Left cardiac atrium (tissue), 4 donors: Measurements from ENCODE around the gene NEDD4L. TPM values are rescaled to one million over a fixed set of nuclear protein-coding genes. Genes with fewer than 3 reads are reported as not detected.
A peak's percentile ranks its signal among the peaks of the same experiment; 100 is the strongest.
"Not testable (repeated sequence)": the region's sequence is repeated elsewhere in the genome, so short reads cannot be mapped to it uniquely, and the experiment has no call there.

Experiments
- ATAC-seq, 2 donors: fragments of 200-7000 bp; cut with Tn5 transposase; one replicate each; pipeline ENCODE4 v1.9.1; 2020; ENCODE audit warnings: mild to moderate bottlenecking in 2 of 2, moderate library complexity in 2 of 2
- DNase-seq: peaks from one replicate; pipeline ENCODE4 v3.0.0-alpha.2; 2020
- intact Hi-C, 2 donors: fragments of 100-400 bp; cut with DNase I; formaldehyde crosslinking; loops; one replicate each; pipeline versions ENCODE4 v1.14.1 to v1.15.1; 2022 to 2023
- total RNA-seq, 2 donors: library from RNA; stranded (reverse); fragmentation: NEBNext Ultra II Directional; extraction: Animal tissue kit (Norgen Biotek cat#: 25700); gene quantifications; one replicate each; pipeline ENCODE4 v1.2.1, GENCODE V29; 2021
- donor health status: DM: no; HTN: yes; CAD: no.
- donor health status: DM: no; HTN: yes; CAD: no; lungs with severe emphysema.
- donor health status: DM: yes; HTN: yes; CAD: no.
- donor health status: Dilated cardiomyopathy.

NEDD4L gene
- total RNA-seq, 2 donors from 2014 or later: 64.9 to 98.2 TPM

- no peak for ATAC-seq
- no peak for DNase-seq
- intact Hi-C loops: loop anchor here in 1 of 2 donors (5.0 to 10.0 kb wide), 2 partner anchors 134 to 277 kb away; no protein-coding TSS in a partner anchor
Observed at GRCh38 chr18:58048081-58048642, 4.1 kb downstream of the NEDD4L start.

GRCh38 chr18:58049000-58049688 lies 5.1 kb downstream of the NEDD4L start:
- no peak for DNase-seq
- intact Hi-C loops: loop anchor here in 1 of 2 donors (5.0 to 10.0 kb wide), 2 partner anchors 133 to 276 kb away; no protein-coding TSS in a partner anchor

GRCh38 chr18:58050963-58051362 lies 6.9 kb downstream of the NEDD4L start:
- ATAC-seq, DNase-seq, intact Hi-C loops: not testable (repeated sequence)

More at GRCh38 chr18:58049000-58049688, 5.1 kb downstream of the NEDD4L start:
- no peak for ATAC-seq

GRCh38 chr18:58051765-58052460 lies 7.9 kb downstream of the NEDD4L start:
- DNase-seq: no peak
- ATAC-seq: peak in 1 of 2 donors; percentile 53
- intact Hi-C loops: no loop called here

- intact Hi-C loops: no loop called here
- no peak for ATAC-seq
Observed at GRCh38 chr18:58052960-58053359, 8.9 kb downstream of the NEDD4L start.

GRCh38 chr18:58054041-58054781 lies 10.2 kb downstream of the NEDD4L start:
- intact Hi-C loops: no loop called here
- ATAC-seq: no peak
- no peak for DNase-seq

More at GRCh38 chr18:58052960-58053359, 8.9 kb downstream of the NEDD4L start:
- no peak for DNase-seq

- DNase-seq: no peak
- intact Hi-C loops: no loop called here
- no peak for ATAC-seq
Observed at GRCh38 chr18:58055890-58056558, 12.0 kb downstream of the NEDD4L start.

- DNase-seq (no peak), ATAC-seq (no peak)
- intact Hi-C loops: no loop called here
Observed at GRCh38 chr18:58056852-58057251, 12.8 kb downstream of the NEDD4L start.

- DNase-seq (no peak), ATAC-seq (no peak)
- intact Hi-C loops: no loop called here
Observed at GRCh38 chr18:58057291-58057965, 13.4 kb downstream of the NEDD4L start.

- no peak for ATAC-seq
- intact Hi-C loops: no loop called here
Observed at GRCh38 chr18:58058720-58059119, 14.7 kb downstream of the NEDD4L start.

GRCh38 chr18:58060254-58060653 lies 16.2 kb downstream of the NEDD4L start:
- no peak for ATAC-seq
- intact Hi-C loops: no loop called here
- DNase-seq: no peak

More at GRCh38 chr18:58058720-58059119, 14.7 kb downstream of the NEDD4L start:
- DNase-seq: no peak

- intact Hi-C loops: no loop called here
- DNase-seq (no peak), ATAC-seq (no peak)
Observed at GRCh38 chr18:58061349-58061748, 17.3 kb downstream of the NEDD4L start.

- intact Hi-C loops: no loop called here
- DNase-seq (no peak), ATAC-seq (no peak)
Observed at GRCh38 chr18:58064406-58064998, 20.5 kb downstream of the NEDD4L start.

- ATAC-seq (no peak), DNase-seq (no peak)
- intact Hi-C loops: no loop called here
Observed at GRCh38 chr18:58065956-58066355, 21.9 kb downstream of the NEDD4L start.

GRCh38 chr18:58067601-58068000 lies 23.6 kb downstream of the NEDD4L start:
- DNase-seq (no peak), ATAC-seq (no peak)
- intact Hi-C loops: no loop called here

GRCh38 chr18:58069099-58069498 lies 25.1 kb downstream of the NEDD4L start:
- no peak for DNase-seq
- intact Hi-C loops: no loop called here
- peak in 1 of 2 donors; percentile 51 for ATAC-seq

- ATAC-seq: no peak
- intact Hi-C loops: no loop called here
Observed at GRCh38 chr18:58069721-58070292, 25.8 kb downstream of the NEDD4L start.

GRCh38 chr18:58076052-58076451 lies 32.0 kb downstream of the NEDD4L start:
- intact Hi-C loops: no loop called here
- ATAC-seq: peak in 1 of 2 donors; percentile 42

More at GRCh38 chr18:58069721-58070292, 25.8 kb downstream of the NEDD4L start:
- DNase-seq: no peak

More at GRCh38 chr18:58076052-58076451, 32.0 kb downstream of the NEDD4L start:
- no peak for DNase-seq
